HG03460 (cell line): Measurements from ENCODE around the gene KMT2E.

Experiments used
- ATAC-seq: cut with Tn5 transposase; IDR thresholded peaks from one replicate; pipeline ENCODE4 v1.9.1; 2021; ENCODE audit not compliant: unreplicated experiment

Gene KMT2E

GRCh38 chr7:105068886-105069285 is 54.9 kb downstream of the KMT2E start:
- ATAC-seq = no peak

- no peak for ATAC-seq
Measured at GRCh38 chr7:105073143-105073542, 59.1 kb downstream of the KMT2E start.

- ATAC-seq = no peak
Measured at GRCh38 chr7:105079348-105079747, 65.3 kb downstream of the KMT2E start.

- ATAC-seq = no peak
Measured at GRCh38 chr7:105084581-105084980, 70.6 kb downstream of the KMT2E start.

- no peak for ATAC-seq
Measured at GRCh38 chr7:105086850-105087249, 72.8 kb downstream of the KMT2E start.

GRCh38 chr7:105087981-105088380 is 74.0 kb downstream of the KMT2E start:
- no peak for ATAC-seq

GRCh38 chr7:105088456-105088855 is 74.5 kb downstream of the KMT2E start:
- ATAC-seq = no peak

GRCh38 chr7:105094966-105095365 is 81.0 kb downstream of the KMT2E start:
- no peak for ATAC-seq

- no peak for ATAC-seq
Measured at GRCh38 chr7:105096306-105096705, 82.3 kb downstream of the KMT2E start.

- no peak for ATAC-seq
Measured at GRCh38 chr7:105097619-105098018, 83.6 kb downstream of the KMT2E start.

GRCh38 chr7:105098863-105099515 is 85.0 kb downstream of the KMT2E start:
- peak; percentile 66 for ATAC-seq

GRCh38 chr7:105101864-105102263 is 87.9 kb downstream of the KMT2E start:
- ATAC-seq = no peak

- no peak for ATAC-seq
Measured at GRCh38 chr7:105102557-105103352, 88.8 kb downstream of the KMT2E start.

- no peak for ATAC-seq
Measured at GRCh38 chr7:105105579-105105978, 91.6 kb downstream of the KMT2E start.

- ATAC-seq = no peak
Measured at GRCh38 chr7:105106473-105106872, 92.5 kb downstream of the KMT2E start.

- no peak for ATAC-seq
Measured at GRCh38 chr7:105107458-105107857, 93.5 kb downstream of the KMT2E start.

GRCh38 chr7:105112440-105113418 is 98.7 kb downstream of the KMT2E start:
- ATAC-seq = no peak

- ATAC-seq = no peak
Measured at GRCh38 chr7:105118612-105119600, 104.9 kb downstream of the KMT2E start.

GRCh38 chr7:105122619-105123018 is 108.6 kb downstream of the KMT2E start:
- no peak for ATAC-seq

GRCh38 chr7:105125745-105126144 is 111.7 kb downstream of the KMT2E start:
- no peak for ATAC-seq
